Ascending aorta (tissue), 2 donors: ENCODE measurements around the gene SERTAD4. TPM values are rescaled to one million over a fixed set of nuclear protein-coding genes. Genes with fewer than 3 reads are reported as not detected.

Source experiments
- DNase-seq, 2 donors: peaks; one replicate each; pipeline ENCODE4 v3.0.0-alpha.2; 2019; ENCODE audit warnings: low spot score in 2 of 2
- H3K27ac ChIP-seq, 2 donors: fragments of 200-600 bp; sonication (generic); one replicate each; pipeline ENCODE4 v1.5.1; 2016 to 2017; ENCODE audit warnings: mild to moderate bottlenecking in 1 of 2
- H3K27me3 ChIP-seq: fragments of 200-600 bp; sonication (generic); one replicate; pipeline ENCODE4 v1.5.1; 2017
- H3K36me3 ChIP-seq, 2 donors: fragments of 200-600 bp; sonication (generic); one replicate each; pipeline ENCODE4 v1.5.1; 2016
- H3K4me1 ChIP-seq, 2 donors: fragments of 200-600 bp; sonication (generic); one replicate each; pipeline ENCODE4 v1.5.1; 2016 to 2017; ENCODE audit warnings: mild to moderate bottlenecking in 1 of 2
- H3K4me3 ChIP-seq, 2 donors: fragments of 200-600 bp; sonication (generic); one replicate each; pipeline ENCODE4 v1.5.1; 2016 to 2017; ENCODE audit warnings: mild to moderate bottlenecking in 1 of 2
- H3K9me3 ChIP-seq, 2 donors: fragments of 200-600 bp; sonication (generic); one replicate each; pipeline ENCODE4 v1.5.1; 2016
- intact Hi-C: fragments of 100-400 bp; cut with DNase I; formaldehyde crosslinking; loops from one replicate; pipeline ENCODE4 v1.15.1; 2023
- total RNA-seq: library from RNA; depleted of rRNA; stranded (reverse); fragments of >200 nt; gene quantifications from one replicate; pipeline ENCODE4 v1.1.0, GENCODE V29; 2016
- TF ChIP-seq, protein P1 (sequence below), 3 experiments: fragments of 200-600 bp in 2 of 3; fragments of 450-650 bp in 1 of 3; sonication (generic) in 2 of 3; IDR thresholded peaks; one replicate each; pipeline ENCODE4 v1.5.1; 2016 to 2019; ENCODE audit warnings: antibody characterized with exemption in 3 of 3, mild to moderate bottlenecking in 1 of 3, moderate library complexity in 1 of 3

SERTAD4 gene
- total RNA-seq, 1 donor from 2014 or later = 4.0 TPM

DNA sequence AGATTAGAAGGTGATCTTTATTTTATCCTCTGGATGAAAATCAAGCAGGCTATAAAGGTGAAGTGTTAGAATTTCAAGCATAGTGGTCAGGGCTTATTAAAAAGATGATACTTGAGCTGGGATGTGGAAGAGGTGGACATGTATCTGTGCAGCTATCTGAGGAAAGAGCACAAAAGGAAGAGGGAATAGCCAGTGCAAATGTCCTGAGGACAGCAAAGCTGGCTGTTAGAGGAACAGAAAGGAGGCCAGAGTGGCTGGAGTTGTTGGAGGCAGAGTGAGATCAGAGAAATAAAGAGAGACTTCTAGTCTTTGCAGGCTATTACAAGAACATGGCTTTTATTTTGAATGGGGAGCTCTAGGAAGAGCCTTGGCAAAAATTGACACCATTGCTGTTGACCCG is 4.4 kb upstream of the SERTAD4 start:
- peaks cover 0 to 3% of the 10 kb centered on the region in 2 donors for H3K36me3 ChIP-seq
- no peak for DNase-seq
- intact Hi-C loops = no loop called here

GRCh38 chr1:210230149-210230695 is 2.4 kb upstream of the SERTAD4 start:
- Histone ChIP-seq H3K9me3 (no peaks in the 10 kb centered on the region), H3K4me3 (no peak overlapping the region), H3K27ac (no peak overlapping the region)

More for the DNA sequence above, 4.4 kb upstream of the SERTAD4 start:
- H3K9me3 ChIP-seq = no peaks in the 10 kb centered on the region
- H3K4me1 ChIP-seq = peaks cover 0 to 2% of the 10 kb centered on the region in 2 donors
- TF ChIP-seq, protein P1, sequence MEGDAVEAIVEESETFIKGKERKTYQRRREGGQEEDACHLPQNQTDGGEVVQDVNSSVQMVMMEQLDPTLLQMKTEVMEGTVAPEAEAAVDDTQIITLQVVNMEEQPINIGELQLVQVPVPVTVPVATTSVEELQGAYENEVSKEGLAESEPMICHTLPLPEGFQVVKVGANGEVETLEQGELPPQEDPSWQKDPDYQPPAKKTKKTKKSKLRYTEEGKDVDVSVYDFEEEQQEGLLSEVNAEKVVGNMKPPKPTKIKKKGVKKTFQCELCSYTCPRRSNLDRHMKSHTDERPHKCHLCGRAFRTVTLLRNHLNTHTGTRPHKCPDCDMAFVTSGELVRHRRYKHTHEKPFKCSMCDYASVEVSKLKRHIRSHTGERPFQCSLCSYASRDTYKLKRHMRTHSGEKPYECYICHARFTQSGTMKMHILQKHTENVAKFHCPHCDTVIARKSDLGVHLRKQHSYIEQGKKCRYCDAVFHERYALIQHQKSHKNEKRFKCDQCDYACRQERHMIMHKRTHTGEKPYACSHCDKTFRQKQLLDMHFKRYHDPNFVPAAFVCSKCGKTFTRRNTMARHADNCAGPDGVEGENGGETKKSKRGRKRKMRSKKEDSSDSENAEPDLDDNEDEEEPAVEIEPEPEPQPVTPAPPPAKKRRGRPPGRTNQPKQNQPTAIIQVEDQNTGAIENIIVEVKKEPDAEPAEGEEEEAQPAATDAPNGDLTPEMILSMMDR (IDR thresholded peaks at IDR 0.05) = no peak
- H3K4me3 ChIP-seq = no peak overlapping the region
- H3K27me3 ChIP-seq = no peaks in the 10 kb centered on the region
- no peak overlapping the region for H3K27ac ChIP-seq

GRCh38 chr1:210231846-210232510 is 618 bp upstream of the SERTAD4 start:
- H3K36me3 ChIP-seq = peaks cover 0 to 3% of the 10 kb centered on the region in 2 donors
- no peak for DNase-seq
- intact Hi-C loops = loop anchor here (2.0 to 10.0 kb wide), 2 partner anchors 61 to 1023 kb away; partner anchors contain the start of gene RCOR3
- peak overlapping the region; percentile 87 to 90 for H3K4me3 ChIP-seq
- H3K9me3 ChIP-seq = no peaks in the 10 kb centered on the region
- TF ChIP-seq, protein P1 (IDR thresholded peaks at IDR 0.05) = no peak
- peaks cover 4 to 22% of the 10 kb centered on the region in 2 donors for H3K4me1 ChIP-seq
- no peaks in the 10 kb centered on the region for H3K27me3 ChIP-seq
- H3K27ac ChIP-seq = peak overlapping the region; percentile 56 to 91

More at GRCh38 chr1:210230149-210230695, 2.4 kb upstream of the SERTAD4 start:
- Histone ChIP-seq H3K4me1 (peaks cover 4 to 12% of the 10 kb centered on the region in 2 donors), H3K36me3 (peaks cover 0 to 3% of the 10 kb centered on the region in 2 donors), H3K27me3 (no peaks in the 10 kb centered on the region)
- TF ChIP-seq, protein P1 (IDR thresholded peaks at IDR 0.05) = no peak
- DNase-seq = no peak
- intact Hi-C loops = loop anchor here (10.0 kb wide), 1 partner anchor 1025 kb away; the partner anchor contains the start of gene RCOR3

DNA sequence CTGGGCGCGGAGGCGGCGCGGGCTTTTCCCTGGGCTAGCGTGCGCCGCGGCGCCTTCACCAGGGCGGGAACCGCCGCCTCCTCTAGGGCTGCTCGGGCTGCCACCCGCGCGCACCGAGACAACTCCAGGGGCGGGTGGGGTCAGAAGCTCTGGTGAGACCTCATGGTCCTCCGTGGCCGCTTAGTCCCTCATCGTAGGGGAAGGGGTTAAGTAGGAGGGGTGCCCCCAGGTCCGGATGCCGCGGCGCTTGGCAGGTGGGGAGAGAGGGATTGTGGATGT is 559 bp downstream of the SERTAD4 start:
- H3K4me1 ChIP-seq = peaks cover 7 to 32% of the 10 kb centered on the region in 2 donors
- TF ChIP-seq, protein P1 (IDR thresholded peaks at IDR 0.05) = no peak
- no peak for DNase-seq
- no peaks in the 10 kb centered on the region for H3K9me3 ChIP-seq
- H3K27me3 ChIP-seq = no peaks in the 10 kb centered on the region
- intact Hi-C loops = loop anchor here (2.0 to 10.0 kb wide), 2 partner anchors 60 to 1022 kb away; partner anchors contain the start of gene RCOR3
- H3K27ac ChIP-seq = peak overlapping the region; percentile 91 to 92
- peak overlapping the region; percentile 87 to 90 for H3K4me3 ChIP-seq
- H3K36me3 ChIP-seq = peaks cover 0 to 3% of the 10 kb centered on the region in 2 donors

GRCh38 chr1:210233495-210234328 is 1.1 kb downstream of the SERTAD4 start:
- Histone ChIP-seq H3K27me3 (no peaks in the 10 kb centered on the region), H3K9me3 (no peaks in the 10 kb centered on the region), H3K36me3 (peaks cover 0 to 3% of the 10 kb centered on the region in 2 donors), H3K4me1 (peaks cover 7 to 36% of the 10 kb centered on the region in 2 donors), H3K27ac (peak overlapping the region; percentile 91 to 92), H3K4me3 (peak overlapping the region; percentile 87 to 90)
- peak in 1 of 2 donors; percentile 73 for DNase-seq
- TF ChIP-seq, protein P1 (IDR thresholded peaks at IDR 0.05) = no peak
- intact Hi-C loops = loop anchor here (2.0 to 10.0 kb wide), 2 partner anchors 59 to 1021 kb away; partner anchors contain the start of gene RCOR3
